ENCODE data around the gene UBE2Q1.

- TF ChIP-seq FOXM1 (IDR thresholded peaks at IDR 0.05; ENCODE audit: borderline replicate concordance), result no peak
- no peak for TF ChIP-seq SP1 (IDR thresholded peaks at IDR 0.05)
- TF ChIP-seq SUZ12 (IDR thresholded peaks at IDR 0.05), result no peak
- no peak for TF ChIP-seq LEF1 (IDR thresholded peaks at IDR 0.05; ENCODE audit: borderline replicate concordance)
- TF ChIP-seq CTBP1 (IDR thresholded peaks at IDR 0.05; ENCODE audit: borderline replicate concordance), result no peak
- TF ChIP-seq FOXA1 (IDR thresholded peaks at IDR 0.05), result no peak
- no peak for TF ChIP-seq HDGF (IDR thresholded peaks at IDR 0.05; ENCODE audit: borderline replicate concordance)
- TF ChIP-seq ZNF384 (IDR thresholded peaks at IDR 0.05), result no peak
- no peak for TF ChIP-seq FOXK2 (IDR thresholded peaks at IDR 0.05)
- TF ChIP-seq TARDBP (IDR thresholded peaks at IDR 0.05), result no peak
- TF ChIP-seq BHLHE40 (IDR thresholded peaks at IDR 0.05; ENCODE audit: borderline replicate concordance), result no peak
Measured at GRCh38 chr1:154547105-154547732, 11.2 kb downstream of the UBE2Q1 start.

Measured in HEK293T (cell line).